NB4 (cell line): Measurements from ENCODE around the gene TMEM150A.

Source experiments
- DNase-seq: peaks from one replicate; pipeline ENCODE4 v3.0.0; 2010; ENCODE audit warnings: low read depth
- H3K4me3 ChIP-seq: one replicate; pipeline ENCODE4 v1.5.1; 2011; ENCODE audit warnings: mild to moderate bottlenecking, low read depth, low read length, moderate library complexity
- CTCF ChIP-seq: IDR thresholded peaks from one replicate; pipeline ENCODE4 v1.5.1; 2012; ENCODE audit warnings: low read depth, low read length
- MAX ChIP-seq: IDR thresholded peaks from 2 replicates; pipeline ENCODE4 v1.6.1; 2011; ENCODE audit warnings: low read depth, low read length
- MYC ChIP-seq: IDR thresholded peaks from 2 replicates; pipeline ENCODE4 v1.6.1; 2011; ENCODE audit warnings: low read depth, low read length
- POLR2A ChIP-seq: IDR thresholded peaks from 2 replicates; pipeline ENCODE4 v1.6.1; 2011; ENCODE audit warnings: mild to moderate bottlenecking; ENCODE audit not compliant: insufficient read length; ENCODE audit errors: extremely low read depth

TMEM150A gene

GRCh38 chr2:85580206-85580605, 22.3 kb downstream of the TMEM150A start:
- H3K4me3 ChIP-seq: peak overlapping the region; percentile 94
- no peak for DNase-seq
- no peak for TF ChIP-seq CTCF
- TF ChIP-seq POLR2A: no peak
- no peak for TF ChIP-seq MAX
- no peak for TF ChIP-seq MYC

GRCh38 chr2:85579266-85579935, 23.1 kb downstream of the TMEM150A start:
- no peak for TF ChIP-seq POLR2A
- TF ChIP-seq CTCF: no peak
- TF ChIP-seq MAX: no peak
- TF ChIP-seq MYC: no peak
- peak overlapping the region; percentile 94 for H3K4me3 ChIP-seq
- peak; percentile 92 for DNase-seq

GRCh38 chr2:85578243-85579180, 24.0 kb downstream of the TMEM150A start:
- peak; percentile 96 for TF ChIP-seq MAX
- TF ChIP-seq MYC: peak; percentile 98
- peak; percentile 31 for TF ChIP-seq POLR2A
- no peak for TF ChIP-seq CTCF
- DNase-seq: peak; percentile 95

GRCh38 chr2:85577386-85578242, 24.9 kb downstream of the TMEM150A start, which contains the start of gene VAMP8:
Gene VAMP8 (plus strand): TSS chr2:85577586. CDS start chr2:85577647, 61 bp downstream.
- DNase-seq: peak; percentile 87
- TF ChIP-seq POLR2A (peak; percentile 82), MYC (no peak; the same call in 1 of the 2 replicates), MAX (peak; percentile 19; the same call in 1 of the 2 replicates)
- H3K4me3 ChIP-seq: peak within 1 kb of the TSS; percentile 94

More at GRCh38 chr2:85578243-85579180, 24.0 kb downstream of the TMEM150A start:
- H3K4me3 ChIP-seq: peak overlapping the region; percentile 94

- H3K4me3 ChIP-seq: peak overlapping the region; percentile 94
- DNase-seq: no peak
- TF ChIP-seq POLR2A (no peak), MYC (no peak)
Observed at GRCh38 chr2:85577063-85577385, 25.5 kb downstream of the TMEM150A start.

GRCh38 chr2:85575739-85576138, 26.8 kb downstream of the TMEM150A start:
- TF ChIP-seq MYC (no peak), MAX (no peak)
- no peak overlapping the region for H3K4me3 ChIP-seq
- no peak for DNase-seq

- DNase-seq: no peak
- no peak overlapping the region for H3K4me3 ChIP-seq
- TF ChIP-seq MAX (no peak), CTCF (no peak), POLR2A (no peak), MYC (no peak)
Observed at GRCh38 chr2:85566265-85566664, 36.2 kb downstream of the TMEM150A start.
